Measurements from ENCODE around the gene CTXN1.

CTXN1 gene

DNA sequence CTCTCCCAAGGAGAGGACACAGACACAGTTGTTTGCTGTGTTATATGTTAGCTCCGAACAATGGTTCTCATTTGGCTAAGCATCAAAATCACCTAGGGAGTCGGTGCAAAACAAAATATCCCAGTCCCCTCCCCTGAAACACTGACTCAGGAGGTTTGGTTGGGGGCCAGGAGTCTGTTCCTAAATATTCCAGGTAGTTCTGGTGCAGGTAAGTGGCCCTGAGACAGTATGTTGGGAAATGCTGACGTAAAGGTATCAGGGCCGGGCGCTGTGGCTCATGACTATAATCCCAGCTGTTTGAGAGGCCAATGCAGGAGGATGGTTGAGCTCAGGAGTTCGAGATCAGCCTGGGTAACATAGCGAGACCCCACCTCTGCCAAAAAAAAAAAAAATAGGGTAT, 24.6 kb downstream of the CTXN1 start:
- TF ChIP-seq EZH2phosphoT487 (IDR thresholded peaks at IDR 0.05; ENCODE audit: borderline replicate concordance, low read length) = no peak
- TF ChIP-seq, protein P1, sequence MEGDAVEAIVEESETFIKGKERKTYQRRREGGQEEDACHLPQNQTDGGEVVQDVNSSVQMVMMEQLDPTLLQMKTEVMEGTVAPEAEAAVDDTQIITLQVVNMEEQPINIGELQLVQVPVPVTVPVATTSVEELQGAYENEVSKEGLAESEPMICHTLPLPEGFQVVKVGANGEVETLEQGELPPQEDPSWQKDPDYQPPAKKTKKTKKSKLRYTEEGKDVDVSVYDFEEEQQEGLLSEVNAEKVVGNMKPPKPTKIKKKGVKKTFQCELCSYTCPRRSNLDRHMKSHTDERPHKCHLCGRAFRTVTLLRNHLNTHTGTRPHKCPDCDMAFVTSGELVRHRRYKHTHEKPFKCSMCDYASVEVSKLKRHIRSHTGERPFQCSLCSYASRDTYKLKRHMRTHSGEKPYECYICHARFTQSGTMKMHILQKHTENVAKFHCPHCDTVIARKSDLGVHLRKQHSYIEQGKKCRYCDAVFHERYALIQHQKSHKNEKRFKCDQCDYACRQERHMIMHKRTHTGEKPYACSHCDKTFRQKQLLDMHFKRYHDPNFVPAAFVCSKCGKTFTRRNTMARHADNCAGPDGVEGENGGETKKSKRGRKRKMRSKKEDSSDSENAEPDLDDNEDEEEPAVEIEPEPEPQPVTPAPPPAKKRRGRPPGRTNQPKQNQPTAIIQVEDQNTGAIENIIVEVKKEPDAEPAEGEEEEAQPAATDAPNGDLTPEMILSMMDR (IDR thresholded peaks at IDR 0.05; ENCODE audit: low read depth, low read length, poor library complexity, severe bottlenecking) = no peak
- Histone ChIP-seq H3K9me3 (ENCODE audit: control insufficient read depth, insufficient read depth, low read length) (no peaks in the 10 kb centered on the region), H3F3A (ENCODE audit: control insufficient read depth, insufficient read depth) (no peaks in the 10 kb centered on the region), H3K79me2 (ENCODE audit: control insufficient read depth, low read length) (peaks cover 32% of the 10 kb centered on the region), H3K4me1 (ENCODE audit: control insufficient read depth, low read length) (peaks cover 18% of the 10 kb centered on the region), H3K36me3 (ENCODE audit: control insufficient read depth, low read length) (peaks cover 20% of the 10 kb centered on the region), H3K4me2 (ENCODE audit: low read length) (no peak overlapping the region), H3K27me3 (ENCODE audit: control insufficient read depth, low read length) (no peaks in the 10 kb centered on the region), H3K27ac (ENCODE audit: low read depth, low read length) (no peak overlapping the region), H4K20me1 (ENCODE audit: control insufficient read depth, insufficient read depth, low read depth, low read length) (peaks cover 14% of the 10 kb centered on the region), H3K9me2 (replicated peaks; ENCODE audit: control insufficient read depth, low read length) (no peaks in the 10 kb centered on the region), H3K4me3 (ENCODE audit: low read length) (no peak overlapping the region)

DNA sequence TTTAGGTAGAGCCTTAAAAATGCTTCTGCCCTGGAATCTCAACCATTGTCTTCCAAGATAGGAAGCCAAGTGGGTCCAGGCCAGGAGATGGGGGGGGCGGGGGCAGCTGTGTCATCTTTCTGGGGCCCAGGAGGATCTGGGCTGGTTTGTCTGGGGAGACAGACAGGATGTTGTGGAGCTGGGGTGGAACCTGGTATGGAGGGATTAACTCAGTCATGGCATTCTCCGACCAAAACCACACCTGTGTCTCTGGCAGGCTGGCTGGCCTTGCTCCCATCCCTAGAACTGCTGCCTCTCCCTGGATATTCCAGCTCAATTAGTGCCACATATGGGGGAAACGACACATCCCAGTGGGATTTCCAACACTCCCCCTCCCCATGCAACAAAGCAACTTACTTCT, 25.0 kb downstream of the CTXN1 start:
- Histone ChIP-seq H3K4me1 (ENCODE audit: control insufficient read depth, low read length) (peaks cover 18% of the 10 kb centered on the region), H4K20me1 (ENCODE audit: control insufficient read depth, insufficient read depth, low read depth, low read length) (peaks cover 10% of the 10 kb centered on the region), H3K9me3 (ENCODE audit: control insufficient read depth, insufficient read depth, low read length) (no peaks in the 10 kb centered on the region), H3K27me3 (ENCODE audit: control insufficient read depth, low read length) (no peaks in the 10 kb centered on the region), H3K4me2 (ENCODE audit: low read length) (no peak overlapping the region), H3K9me2 (replicated peaks; ENCODE audit: control insufficient read depth, low read length) (no peaks in the 10 kb centered on the region), H3F3A (ENCODE audit: control insufficient read depth, insufficient read depth) (no peaks in the 10 kb centered on the region), H3K36me3 (ENCODE audit: control insufficient read depth, low read length) (peaks cover 16% of the 10 kb centered on the region), H3K79me2 (ENCODE audit: control insufficient read depth, low read length) (peaks cover 28% of the 10 kb centered on the region), H3K4me3 (ENCODE audit: low read length) (no peak overlapping the region), H3K27ac (ENCODE audit: low read depth, low read length) (no peak overlapping the region)
- TF ChIP-seq, protein P1 (IDR thresholded peaks at IDR 0.05; ENCODE audit: low read depth, low read length, poor library complexity, severe bottlenecking) = no peak
- no peak for TF ChIP-seq EZH2phosphoT487 (IDR thresholded peaks at IDR 0.05; ENCODE audit: borderline replicate concordance, low read length)

DNA sequence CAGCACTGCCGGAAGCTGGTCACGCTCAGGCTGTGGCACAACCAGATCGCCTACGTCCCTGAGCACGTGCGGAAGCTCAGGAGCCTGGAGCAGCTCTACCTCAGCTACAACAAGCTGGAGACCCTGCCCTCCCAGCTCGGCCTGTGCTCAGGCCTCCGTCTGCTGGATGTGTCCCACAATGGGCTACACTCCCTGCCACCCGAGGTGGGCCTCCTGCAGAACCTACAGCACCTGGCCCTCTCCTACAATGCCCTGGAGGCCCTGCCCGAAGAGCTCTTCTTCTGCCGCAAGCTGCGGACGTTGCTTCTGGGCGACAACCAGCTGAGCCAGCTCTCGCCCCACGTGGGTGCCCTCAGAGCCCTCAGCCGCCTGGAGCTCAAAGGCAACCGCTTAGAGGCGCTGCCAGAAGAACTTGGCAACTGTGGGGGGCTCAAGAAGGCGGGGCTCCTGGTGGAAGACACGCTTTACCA, 25.5 kb downstream of the CTXN1 start:
- no peak for TF ChIP-seq EZH2phosphoT487 (IDR thresholded peaks at IDR 0.05; ENCODE audit: borderline replicate concordance, low read length)
- TF ChIP-seq, protein P1 (IDR thresholded peaks at IDR 0.05; ENCODE audit: low read depth, low read length, poor library complexity, severe bottlenecking) = no peak
- Histone ChIP-seq H3K36me3 (ENCODE audit: control insufficient read depth, low read length) (peaks cover 13% of the 10 kb centered on the region; the same call in 1 of the 2 replicates), H3K79me2 (ENCODE audit: control insufficient read depth, low read length) (peaks cover 23% of the 10 kb centered on the region), H3K9me2 (replicated peaks; ENCODE audit: control insufficient read depth, low read length) (no peaks in the 10 kb centered on the region), H3K4me2 (ENCODE audit: low read length) (no peak overlapping the region), H3K4me3 (ENCODE audit: low read length) (no peak overlapping the region), H3K4me1 (ENCODE audit: control insufficient read depth, low read length) (peaks cover 18% of the 10 kb centered on the region), H3K27ac (ENCODE audit: low read depth, low read length) (no peak overlapping the region), H4K20me1 (ENCODE audit: control insufficient read depth, insufficient read depth, low read depth, low read length) (peaks cover 10% of the 10 kb centered on the region), H3K27me3 (ENCODE audit: control insufficient read depth, low read length) (no peaks in the 10 kb centered on the region), H3K9me3 (ENCODE audit: control insufficient read depth, insufficient read depth, low read length) (no peaks in the 10 kb centered on the region), H3F3A (ENCODE audit: control insufficient read depth, insufficient read depth) (no peaks in the 10 kb centered on the region)
